ENCODE data around the gene PLCZ1. TPM values are rescaled to one million over a fixed set of nuclear protein-coding genes. Genes with fewer than 3 reads are reported as not detected.

PLCZ1 gene
- total and polyA plus RNA-seq, 5 donors from 2014 or later: not detected

DNA sequence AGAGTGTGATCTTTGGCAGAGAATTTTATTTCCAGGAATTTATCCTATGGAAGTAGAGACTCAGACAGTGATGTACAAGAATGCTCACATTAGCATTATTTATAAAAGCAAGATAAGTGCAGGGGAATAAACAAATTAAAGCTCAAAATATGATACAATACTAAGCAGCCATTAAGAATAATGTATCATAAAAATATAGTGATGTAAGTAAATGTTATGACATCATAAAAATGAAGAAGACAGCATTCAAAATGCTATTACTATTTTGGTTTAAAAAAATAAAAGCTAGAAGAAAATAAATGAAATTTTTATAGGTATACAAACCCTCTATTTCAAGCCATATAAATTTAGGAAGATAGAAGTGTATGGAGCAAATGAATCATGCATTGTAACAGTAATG, 17.1 kb downstream of the PLCZ1 start:
- H3K4me3 Mint-ChIP-seq: no peak overlapping the region
- ATAC-seq (ENCODE audit: low read depth in 2 of 2) (no peak), DNase-seq (no peak)
- Histone ChIP-seq H3K36me3 (ENCODE audit: control insufficient read depth, insufficient read depth, low read length) (no peaks in the 10 kb centered on the region), H3K27ac (ENCODE audit: insufficient read depth, low read length, poor library complexity, severe bottlenecking) (no peak overlapping the region), H3K4me1 (ENCODE audit: control insufficient read depth, insufficient read depth, low read length, poor library complexity, severe bottlenecking) (no peaks in the 10 kb centered on the region), H3K27me3 (ENCODE audit: control insufficient read depth, insufficient read depth, low read length) (no peaks in the 10 kb centered on the region), H3K4me3 (ENCODE audit: low read depth, low read length) (no peak overlapping the region), H3K9me3 (ENCODE audit: control insufficient read depth in 2 of 2, low read length in 2 of 2) (no peaks in the 10 kb centered on the region)
- H3K4me1 Mint-ChIP-seq: no peaks in the 10 kb centered on the region
- H3K9me3 Mint-ChIP-seq: peaks cover 0 to 15% (median 4%) of the 10 kb centered on the region in 7 donors
- H3K36me3 Mint-ChIP-seq: no peaks in the 10 kb centered on the region
- no peak overlapping the region for H3K27ac Mint-ChIP-seq
- no peaks in the 10 kb centered on the region for H3K27me3 Mint-ChIP-seq

DNA sequence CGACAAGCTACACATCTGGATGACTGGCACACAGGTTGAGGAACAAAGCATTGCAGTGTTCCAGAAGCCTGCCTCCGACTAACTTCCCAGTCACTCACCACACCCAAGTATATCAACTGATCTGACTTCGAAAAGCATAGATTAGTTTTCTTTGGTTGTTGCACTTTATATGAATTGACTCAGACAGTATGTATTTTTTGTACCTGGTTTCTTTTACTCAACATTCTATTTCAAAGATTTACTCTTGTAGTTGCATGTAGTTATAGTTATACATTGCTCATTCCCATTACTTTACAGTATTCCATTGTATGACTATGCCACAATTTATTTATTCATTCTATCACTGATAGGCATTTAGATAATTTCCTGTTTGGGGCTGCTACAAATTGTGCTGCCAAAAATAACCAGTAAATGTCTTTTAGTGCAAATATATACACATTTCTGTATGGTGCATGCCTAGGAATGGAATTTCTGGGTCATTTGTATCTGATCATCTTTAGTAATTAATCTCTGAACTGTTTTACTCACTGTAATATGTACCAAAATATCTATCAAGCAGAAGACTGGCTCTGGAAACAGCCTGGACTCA, 17.8 kb downstream of the PLCZ1 start:
- H3K36me3 Mint-ChIP-seq: no peaks in the 10 kb centered on the region
- no peak overlapping the region for H3K4me3 Mint-ChIP-seq
- H3K27me3 Mint-ChIP-seq: no peaks in the 10 kb centered on the region
- no peaks in the 10 kb centered on the region for H3K4me1 Mint-ChIP-seq
- ATAC-seq (ENCODE audit: low read depth in 2 of 2) (no peak), DNase-seq (no peak)
- Histone ChIP-seq H3K27me3 (ENCODE audit: control insufficient read depth, insufficient read depth, low read length) (no peaks in the 10 kb centered on the region), H3K4me3 (ENCODE audit: low read depth, low read length) (no peak overlapping the region), H3K4me1 (ENCODE audit: control insufficient read depth, insufficient read depth, low read length, poor library complexity, severe bottlenecking) (no peaks in the 10 kb centered on the region), H3K9me3 (ENCODE audit: control insufficient read depth in 2 of 2, low read length in 2 of 2) (no peaks in the 10 kb centered on the region), H3K36me3 (ENCODE audit: control insufficient read depth, insufficient read depth, low read length) (no peaks in the 10 kb centered on the region), H3K27ac (ENCODE audit: insufficient read depth, low read length, poor library complexity, severe bottlenecking) (no peak overlapping the region)
- peaks cover 0 to 17% (median 4%) of the 10 kb centered on the region in 7 donors for H3K9me3 Mint-ChIP-seq
- H3K27ac Mint-ChIP-seq: no peak overlapping the region

DNA sequence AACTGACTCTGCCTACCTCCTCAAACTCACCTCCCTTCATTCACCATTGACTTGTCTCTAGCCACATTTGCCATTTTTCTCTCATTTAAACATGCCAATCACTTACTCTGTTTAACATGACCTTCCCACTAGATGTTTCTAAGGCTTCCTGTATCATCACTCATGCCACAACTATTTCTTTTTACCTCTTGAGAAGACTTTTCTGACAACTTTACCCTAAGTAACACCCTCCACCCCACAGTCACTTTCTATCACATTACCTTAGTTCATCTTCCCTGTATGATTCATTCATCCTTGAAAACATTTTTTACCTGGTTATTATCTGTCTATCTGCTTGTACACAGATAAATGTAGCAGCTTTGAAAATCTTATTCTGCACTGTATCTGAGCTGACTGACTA, 19.4 kb downstream of the PLCZ1 start:
- Histone ChIP-seq H3K4me3 (ENCODE audit: low read depth, low read length) (no peak overlapping the region), H3K27ac (ENCODE audit: insufficient read depth, low read length, poor library complexity, severe bottlenecking) (no peak overlapping the region), H3K27me3 (ENCODE audit: control insufficient read depth, insufficient read depth, low read length) (no peaks in the 10 kb centered on the region), H3K36me3 (ENCODE audit: control insufficient read depth, insufficient read depth, low read length) (no peaks in the 10 kb centered on the region), H3K9me3 (ENCODE audit: control insufficient read depth in 2 of 2, low read length in 2 of 2) (no peaks in the 10 kb centered on the region), H3K4me1 (ENCODE audit: control insufficient read depth, insufficient read depth, low read length, poor library complexity, severe bottlenecking) (no peaks in the 10 kb centered on the region)
- Mint-ChIP-seq H3K27ac (no peak overlapping the region), H3K4me3 (no peak overlapping the region), H3K36me3 (no peaks in the 10 kb centered on the region), H3K27me3 (no peaks in the 10 kb centered on the region), H3K9me3 (peaks cover 0 to 18% (median 5%) of the 10 kb centered on the region in 7 donors), H3K4me1 (no peaks in the 10 kb centered on the region)
- no peak for DNase-seq
- no peak for ATAC-seq (ENCODE audit: low read depth in 2 of 2)

DNA sequence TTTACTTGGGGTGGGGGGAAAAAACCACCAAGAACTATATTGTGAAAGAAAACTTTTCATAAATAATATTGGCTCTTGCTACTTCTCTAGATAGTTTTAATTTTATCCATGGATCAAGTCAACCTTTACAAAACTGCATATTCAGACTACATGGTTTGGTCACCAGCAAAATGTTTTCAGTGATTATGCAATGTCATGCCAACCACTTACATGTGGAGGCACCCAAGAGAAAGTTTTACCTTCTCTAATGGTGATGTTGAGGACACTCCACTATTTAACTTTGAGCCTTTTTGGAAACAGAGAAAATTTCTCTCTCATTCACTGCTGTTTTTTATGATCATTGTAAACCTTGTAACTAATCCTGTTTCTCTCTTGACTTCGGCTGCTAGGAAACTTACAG, 21.6 kb downstream of the PLCZ1 start:
- H3K9me3 ChIP-seq (ENCODE audit: control insufficient read depth in 2 of 2, low read length in 2 of 2): no peaks in the 10 kb centered on the region
- H3K27ac ChIP-seq (ENCODE audit: insufficient read depth, low read length, poor library complexity, severe bottlenecking): no peak overlapping the region
- Mint-ChIP-seq H3K4me3 (no peak overlapping the region), H3K4me1 (no peaks in the 10 kb centered on the region), H3K27ac (no peak overlapping the region), H3K9me3 (peaks cover 0 to 22% (median 5%) of the 10 kb centered on the region in 7 donors), H3K36me3 (no peaks in the 10 kb centered on the region), H3K27me3 (no peaks in the 10 kb centered on the region)
- H3K27me3 ChIP-seq (ENCODE audit: control insufficient read depth, insufficient read depth, low read length): no peaks in the 10 kb centered on the region
- no peak overlapping the region for H3K4me3 ChIP-seq (ENCODE audit: low read depth, low read length)
- DNase-seq: no peak
- no peaks in the 10 kb centered on the region for H3K4me1 ChIP-seq (ENCODE audit: control insufficient read depth, insufficient read depth, low read length, poor library complexity, severe bottlenecking)
- no peak for ATAC-seq (ENCODE audit: low read depth in 2 of 2)
- H3K36me3 ChIP-seq (ENCODE audit: control insufficient read depth, insufficient read depth, low read length): no peaks in the 10 kb centered on the region

DNA sequence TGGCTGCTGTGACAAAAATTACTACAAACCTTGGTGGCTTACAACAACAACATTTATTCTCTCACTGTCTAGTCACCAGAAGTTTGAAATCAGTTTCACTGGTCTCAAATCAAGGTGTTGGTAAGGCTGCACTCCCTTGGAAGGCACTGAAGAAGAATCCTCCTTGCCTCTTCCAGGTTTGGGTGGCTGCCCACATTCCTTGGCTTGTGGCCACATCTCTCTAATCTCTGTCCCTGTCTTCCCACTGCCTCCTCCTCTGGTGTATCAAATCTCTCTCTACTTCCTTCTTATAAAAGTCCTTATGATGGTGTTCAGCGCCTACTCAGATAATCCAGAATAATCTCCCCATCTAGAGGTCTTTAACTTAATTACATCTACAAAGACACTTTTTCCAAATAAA, 31.0 kb downstream of the PLCZ1 start:
- H3K36me3 Mint-ChIP-seq: no peaks in the 10 kb centered on the region
- H3K4me1 ChIP-seq (ENCODE audit: control insufficient read depth, insufficient read depth, low read length, poor library complexity, severe bottlenecking): no peaks in the 10 kb centered on the region
- no peak overlapping the region for H3K4me3 ChIP-seq (ENCODE audit: low read depth, low read length)
- no peak overlapping the region for H3K4me3 Mint-ChIP-seq
- H3K9me3 Mint-ChIP-seq: peaks cover 5 to 38% (median 6%) of the 10 kb centered on the region in 7 donors
- no peaks in the 10 kb centered on the region for H3K27me3 ChIP-seq (ENCODE audit: control insufficient read depth, insufficient read depth, low read length)
- no peak for ATAC-seq (ENCODE audit: low read depth in 2 of 2)
- no peak overlapping the region for H3K27ac ChIP-seq (ENCODE audit: insufficient read depth, low read length, poor library complexity, severe bottlenecking)
- peaks cover 0 to 4% of the 10 kb centered on the region in 2 experiments for H3K9me3 ChIP-seq (ENCODE audit: control insufficient read depth in 2 of 2, low read length in 2 of 2)
- H3K4me1 Mint-ChIP-seq: no peaks in the 10 kb centered on the region
- no peaks in the 10 kb centered on the region for H3K36me3 ChIP-seq (ENCODE audit: control insufficient read depth, insufficient read depth, low read length)
- H3K27ac Mint-ChIP-seq: no peak overlapping the region
- H3K27me3 Mint-ChIP-seq: no peaks in the 10 kb centered on the region
- no peak for DNase-seq

DNA sequence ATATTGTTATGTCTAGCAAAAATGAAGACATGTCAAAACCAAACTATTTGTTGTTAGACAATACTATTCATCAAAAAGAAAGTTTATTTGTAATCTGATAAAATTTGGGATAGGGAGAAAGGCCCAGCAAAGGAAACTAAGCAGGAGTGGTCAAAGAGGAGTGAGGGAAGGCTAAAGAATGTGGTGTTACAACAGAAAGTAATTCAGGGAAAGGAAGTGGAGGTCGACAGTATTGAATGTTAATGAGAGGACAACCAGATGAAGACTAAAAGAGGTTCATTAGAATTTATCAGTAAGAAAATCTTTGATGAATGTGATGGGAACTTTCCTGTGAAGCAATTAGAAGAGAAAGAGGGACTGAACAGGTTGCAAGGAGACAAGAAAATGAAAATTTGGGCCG, 33.9 kb downstream of the PLCZ1 start:
- Mint-ChIP-seq H3K4me1 (no peaks in the 10 kb centered on the region), H3K4me3 (no peak overlapping the region), H3K9me3 (peaks cover 5 to 32% (median 6%) of the 10 kb centered on the region in 7 donors), H3K36me3 (no peaks in the 10 kb centered on the region), H3K27me3 (no peaks in the 10 kb centered on the region), H3K27ac (no peak overlapping the region)
- no peak for DNase-seq
- Histone ChIP-seq H3K4me1 (ENCODE audit: control insufficient read depth, insufficient read depth, low read length, poor library complexity, severe bottlenecking) (no peaks in the 10 kb centered on the region), H3K27me3 (ENCODE audit: control insufficient read depth, insufficient read depth, low read length) (no peaks in the 10 kb centered on the region), H3K4me3 (ENCODE audit: low read depth, low read length) (no peak overlapping the region), H3K36me3 (ENCODE audit: control insufficient read depth, insufficient read depth, low read length) (no peaks in the 10 kb centered on the region), H3K27ac (ENCODE audit: insufficient read depth, low read length, poor library complexity, severe bottlenecking) (no peak overlapping the region), H3K9me3 (ENCODE audit: control insufficient read depth in 2 of 2, low read length in 2 of 2) (no peaks in the 10 kb centered on the region)
- ATAC-seq (ENCODE audit: low read depth in 2 of 2): no peak

DNA sequence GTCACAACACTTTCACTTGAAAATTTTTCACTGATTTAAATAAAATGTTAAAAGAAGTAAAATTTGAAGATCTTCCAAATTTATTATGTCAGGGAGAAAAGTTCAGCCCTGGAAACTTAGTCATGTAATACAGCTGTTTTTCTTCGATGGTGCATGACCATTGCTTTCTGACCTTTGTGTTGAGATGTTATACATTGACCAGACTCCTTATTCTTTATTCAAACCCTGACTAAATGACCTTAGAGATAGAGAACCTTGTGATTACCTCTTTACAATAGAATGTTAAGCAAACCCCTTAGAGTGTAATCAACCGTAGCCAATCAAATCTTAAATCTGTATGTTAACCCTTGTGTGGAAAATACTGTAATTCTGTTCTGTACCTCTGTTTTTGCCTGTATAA, 34.5 kb downstream of the PLCZ1 start:
- Mint-ChIP-seq H3K27ac (no peak overlapping the region), H3K9me3 (peaks cover 4 to 33% (median 6%) of the 10 kb centered on the region in 7 donors), H3K4me3 (no peak overlapping the region), H3K4me1 (no peaks in the 10 kb centered on the region), H3K36me3 (no peaks in the 10 kb centered on the region), H3K27me3 (no peaks in the 10 kb centered on the region)
- H3K4me3 ChIP-seq (ENCODE audit: low read depth, low read length): no peak overlapping the region
- no peak overlapping the region for H3K27ac ChIP-seq (ENCODE audit: insufficient read depth, low read length, poor library complexity, severe bottlenecking)
- ATAC-seq (ENCODE audit: low read depth in 2 of 2) (no peak), DNase-seq (no peak)
- H3K36me3 ChIP-seq (ENCODE audit: control insufficient read depth, insufficient read depth, low read length): no peaks in the 10 kb centered on the region
- no peaks in the 10 kb centered on the region for H3K27me3 ChIP-seq (ENCODE audit: control insufficient read depth, insufficient read depth, low read length)
- H3K4me1 ChIP-seq (ENCODE audit: control insufficient read depth, insufficient read depth, low read length, poor library complexity, severe bottlenecking): no peaks in the 10 kb centered on the region
- H3K9me3 ChIP-seq (ENCODE audit: control insufficient read depth in 2 of 2, low read length in 2 of 2): no peaks in the 10 kb centered on the region

DNA sequence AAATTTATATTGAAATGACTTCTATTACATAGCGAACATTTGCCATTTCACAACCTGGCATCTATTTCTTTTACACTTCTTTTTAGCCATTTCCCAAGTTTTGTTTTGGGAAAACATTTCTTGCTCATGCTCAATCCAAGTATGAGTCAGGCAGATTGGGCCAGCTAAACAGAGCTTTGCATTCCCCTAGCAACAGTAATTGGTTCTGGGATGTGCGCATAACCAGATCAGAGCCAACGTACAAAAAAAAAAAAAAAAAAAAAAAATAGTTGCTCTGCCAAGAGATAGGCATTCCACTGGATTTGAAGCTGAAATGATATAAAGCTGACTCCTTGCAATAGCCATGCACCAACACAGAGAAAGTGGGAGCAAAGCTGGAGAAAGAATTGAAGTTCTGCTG, 37.5 kb downstream of the PLCZ1 start:
- no peaks in the 10 kb centered on the region for H3K27me3 ChIP-seq (ENCODE audit: control insufficient read depth, insufficient read depth, low read length)
- H3K36me3 Mint-ChIP-seq: no peaks in the 10 kb centered on the region
- no peaks in the 10 kb centered on the region for H3K4me1 ChIP-seq (ENCODE audit: control insufficient read depth, insufficient read depth, low read length, poor library complexity, severe bottlenecking)
- H3K27me3 Mint-ChIP-seq: no peaks in the 10 kb centered on the region
- no peaks in the 10 kb centered on the region for H3K36me3 ChIP-seq (ENCODE audit: control insufficient read depth, insufficient read depth, low read length)
- H3K27ac Mint-ChIP-seq: no peak overlapping the region
- H3K27ac ChIP-seq (ENCODE audit: insufficient read depth, low read length, poor library complexity, severe bottlenecking): no peak overlapping the region
- DNase-seq (no peak), ATAC-seq (ENCODE audit: low read depth in 2 of 2) (no peak)
- H3K4me1 Mint-ChIP-seq: no peaks in the 10 kb centered on the region
- H3K9me3 Mint-ChIP-seq: peaks cover 0 to 23% (median 5%) of the 10 kb centered on the region in 7 donors
- no peaks in the 10 kb centered on the region for H3K9me3 ChIP-seq (ENCODE audit: control insufficient read depth in 2 of 2, low read length in 2 of 2)
- no peak overlapping the region for H3K4me3 ChIP-seq (ENCODE audit: low read depth, low read length)
- no peak overlapping the region for H3K4me3 Mint-ChIP-seq

All from CD4-positive, CD25-positive, alpha-beta regulatory T cell (primary cell).